H9 (cell line): ENCODE data around the gene WNT6. TPM values are rescaled to one million over a fixed set of nuclear protein-coding genes. Genes with fewer than 3 reads are reported as not detected.

Experiments
- DNase-seq: peaks from one replicate; pipeline ENCODE4 v3.0.0-alpha.2; 2017
- H2AFZ ChIP-seq: one replicate; pipeline ENCODE4 v1.6.1; 2013; ENCODE audit warnings: mild to moderate bottlenecking, low read length, control low read depth, moderate library complexity
- H2AK5ac ChIP-seq: 2 replicates; pipeline ENCODE4 v1.6.1; 2013; ENCODE audit warnings: low read length, control low read depth, mixed read lengths; ENCODE audit not compliant: insufficient read length
- H2BK120ac ChIP-seq: one replicate; pipeline ENCODE4 v1.6.1; 2013; ENCODE audit warnings: low read depth, mild to moderate bottlenecking, low read length, control low read depth, inconsistent platforms; ENCODE audit not compliant: poor library complexity, severe bottlenecking
- H2BK12ac ChIP-seq: 2 replicates; pipeline ENCODE4 v1.6.1; 2013; ENCODE audit warnings: low read length, control low read depth, mixed read lengths, low read depth; ENCODE audit not compliant: insufficient read length
- H2BK15ac ChIP-seq: 2 replicates; pipeline ENCODE4 v1.6.1; 2013; ENCODE audit warnings: low read depth, low read length, control low read depth
- H2BK20ac ChIP-seq: one replicate; pipeline ENCODE4 v1.6.1; 2013; ENCODE audit warnings: low read depth, mild to moderate bottlenecking, low read length, control low read depth, inconsistent platforms; ENCODE audit not compliant: poor library complexity, severe bottlenecking
- H2BK5ac ChIP-seq: 2 replicates; pipeline ENCODE4 v1.6.1; 2013; ENCODE audit warnings: low read length, control low read depth, mixed read lengths; ENCODE audit not compliant: insufficient read length
- H3K14ac ChIP-seq: 2 replicates; pipeline ENCODE4 v1.6.1; 2013; ENCODE audit warnings: low read length, control low read depth; ENCODE audit not compliant: insufficient read depth
- H3K18ac ChIP-seq: 2 replicates; pipeline ENCODE4 v1.6.1; 2013; ENCODE audit warnings: low read depth, mild to moderate bottlenecking, mixed read lengths, low read length, control low read depth; ENCODE audit not compliant: insufficient read length
- H3K23ac ChIP-seq: 2 replicates; pipeline ENCODE4 v1.6.1; 2013; ENCODE audit warnings: low read length, control low read depth, mixed read lengths, low read depth; ENCODE audit not compliant: insufficient read length
- H3K23me2 ChIP-seq: 2 replicates; pipeline ENCODE4 v1.6.1; 2013; ENCODE audit warnings: low read depth, mild to moderate bottlenecking, mixed read lengths, low read length, control low read depth; ENCODE audit not compliant: insufficient read length, poor library complexity, severe bottlenecking
- H3K27ac ChIP-seq: 2 replicates; pipeline ENCODE4 v1.5.1; 2013; ENCODE audit warnings: low read length, control low read depth, mixed read lengths, low read depth; ENCODE audit not compliant: insufficient read length
- H3K27me3 ChIP-seq: 2 replicates; pipeline ENCODE4 v1.6.1; 2013; ENCODE audit warnings: low read length, control low read depth, inconsistent platforms; ENCODE audit not compliant: insufficient read depth
- H3K4ac ChIP-seq: 2 replicates; pipeline ENCODE4 v1.6.1; 2013; ENCODE audit warnings: low read depth, mild to moderate bottlenecking, control low read depth, inconsistent platforms, low read length, moderate library complexity
- H3K4me1 ChIP-seq: 2 replicates; pipeline ENCODE4 v1.6.1; 2013; ENCODE audit warnings: low read length, control low read depth, inconsistent platforms; ENCODE audit not compliant: insufficient read depth
- H3K4me2 ChIP-seq: 2 replicates; pipeline ENCODE4 v1.6.1; 2013; ENCODE audit warnings: low read length, control low read depth, mixed read lengths; ENCODE audit not compliant: insufficient read length, insufficient read depth
- H3K56ac ChIP-seq: 2 replicates; pipeline ENCODE4 v1.6.1; 2013; ENCODE audit warnings: low read depth, mild to moderate bottlenecking, mixed read lengths, low read length, control low read depth; ENCODE audit not compliant: insufficient read length
- H3K79me1 ChIP-seq: 2 replicates; pipeline ENCODE4 v1.6.1; 2013; ENCODE audit warnings: low read depth, mild to moderate bottlenecking, moderate library complexity, low read length, control low read depth, inconsistent platforms; ENCODE audit not compliant: insufficient read depth, poor library complexity, severe bottlenecking
- H3K79me2 ChIP-seq: 2 replicates; pipeline ENCODE4 v1.6.1; 2013; ENCODE audit warnings: low read length, control low read depth, inconsistent platforms; ENCODE audit not compliant: insufficient read depth
- H3K9ac ChIP-seq: 2 replicates; pipeline ENCODE4 v1.6.1; 2013; ENCODE audit warnings: low read length, control low read depth, mixed read lengths; ENCODE audit not compliant: insufficient read length; ENCODE audit errors: extremely low read depth
- H3K9me3 ChIP-seq: one replicate; pipeline ENCODE4 v1.6.1; 2013; ENCODE audit warnings: low read depth, low read length, inconsistent platforms; ENCODE audit not compliant: control insufficient read depth
- H3T11ph ChIP-seq: one replicate; pipeline ENCODE4 v1.6.1; 2013; ENCODE audit warnings: mild to moderate bottlenecking, low read length, control low read depth, inconsistent platforms
- H4K20me1 ChIP-seq: one replicate; pipeline ENCODE4 v1.6.1; 2013; ENCODE audit not compliant: control insufficient read depth, insufficient read length, insufficient read depth
- H4K5ac ChIP-seq: 2 replicates; pipeline ENCODE4 v1.6.1; 2013; ENCODE audit warnings: low read depth, mild to moderate bottlenecking, mixed read lengths, low read length, control low read depth; ENCODE audit not compliant: insufficient read length
- H4K8ac ChIP-seq: replicated peaks from 2 replicates; pipeline ENCODE4 v1.6.1; 2013; ENCODE audit warnings: low read length, control low read depth, mixed read lengths, low read depth; ENCODE audit not compliant: insufficient read length
- H4K91ac ChIP-seq: 2 replicates; pipeline ENCODE4 v1.6.1; 2013; ENCODE audit warnings: low read depth, mild to moderate bottlenecking, moderate library complexity, mixed read lengths, low read length, control low read depth; ENCODE audit not compliant: insufficient read length
- H3K27ac Mint-ChIP-seq, 3 experiments: 2 replicates in 2 of 3; 3 replicates in 1 of 3; pipeline ENCODE4 v1.8.0; 2020 to 2021; ENCODE audit warnings: mixed read lengths in 3 of 3, mild to moderate bottlenecking in 1 of 3, moderate library complexity in 1 of 3
- H3K27me3 Mint-ChIP-seq: 2 replicates; pipeline ENCODE4 v1.8.0; 2021; ENCODE audit warnings: low read depth, mild to moderate bottlenecking, moderate library complexity, mixed read lengths
- H3K36me3 Mint-ChIP-seq, 3 experiments: 2 replicates in 2 of 3; 3 replicates in 1 of 3; pipeline ENCODE4 v1.8.0; 2020 to 2021; ENCODE audit warnings: low read depth in 3 of 3, mixed read lengths in 3 of 3; ENCODE audit not compliant: insufficient read depth in 1 of 3
- H3K4me1 Mint-ChIP-seq, 2 experiments: 2 replicates each; pipeline ENCODE4 v1.8.0; 2020; ENCODE audit warnings: mixed read lengths in 2 of 2
- H3K4me3 Mint-ChIP-seq, 2 experiments: 2 replicates in 1 of 2; 3 replicates in 1 of 2; pipeline ENCODE4 v1.8.0; 2020 to 2021; ENCODE audit warnings: mild to moderate bottlenecking in 2 of 2, mixed read lengths in 2 of 2, moderate library complexity in 1 of 2
- H3K9me3 Mint-ChIP-seq, 2 experiments: 2 replicates in 1 of 2; 3 replicates in 1 of 2; pipeline ENCODE4 v1.8.0; 2020; ENCODE audit warnings: mild to moderate bottlenecking in 2 of 2, mixed read lengths in 2 of 2, moderate library complexity in 1 of 2
- WGBS: extraction: QIAGEN DNeasy Blood & Tissue Kit; methylation state at CpG from one replicate; pipeline ENCODE4 v1.1.7; 2013; ENCODE audit warnings: missing lambda C conversion rate, low lambda C conversion rate, mixed read lengths; ENCODE audit not compliant: insufficient read length; ENCODE audit errors: extremely low coverage; 5-methylcytosine and 5-hydroxymethylcytosine counted together
- total RNA-seq: library from RNA; stranded (reverse); gene quantifications from 2 replicates; pipeline ENCODE4 v1.2.1, GENCODE V29; 2021
- TF ChIP-seq, protein P1 (sequence below): fragments of 200-600 bp; sonication (generic); conservative IDR thresholded peaks from 3 replicates; pipeline ENCODE4 v1.8.0; 2021; ENCODE audit warnings: antibody characterized with exemption, mild to moderate bottlenecking

The WNT6 gene
- total RNA-seq, 1 experiment from 2014 or later, result not detected

DNA sequence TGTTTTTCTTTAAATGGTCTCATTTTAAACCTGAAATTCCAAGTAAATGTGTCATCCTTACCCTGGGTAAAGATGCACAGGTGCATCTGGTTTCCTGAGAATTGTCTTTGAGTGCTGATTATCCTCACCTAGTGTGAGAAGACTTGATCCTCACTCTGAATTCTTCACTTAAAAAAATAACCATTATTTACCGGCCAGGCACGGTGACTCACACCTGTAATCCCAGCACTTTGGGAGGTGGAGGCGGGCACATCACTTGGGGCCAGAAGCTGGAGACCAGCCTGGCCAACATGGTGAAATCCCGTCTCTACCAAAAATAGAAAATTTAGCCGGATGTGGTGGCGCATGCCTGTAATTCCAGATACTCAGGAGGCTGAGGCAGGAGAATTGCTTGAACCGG, 9.9 kb upstream of the WNT6 start:
- Histone ChIP-seq H2BK20ac (no peak overlapping the region), H3K4me1 (no peaks in the 10 kb centered on the region; the same call in 1 of the 2 replicates), H3K9me3 (no peaks in the 10 kb centered on the region), H4K8ac (no peak overlapping the region), H4K91ac (no peak overlapping the region), H2AFZ (no peak overlapping the region), H3K14ac (no peak overlapping the region), H3T11ph (no peak overlapping the region), H2AK5ac (no peak overlapping the region), H3K56ac (no peak overlapping the region), H3K4me2 (no peak overlapping the region), H4K5ac (no peak overlapping the region), H2BK12ac (no peak overlapping the region), H4K20me1 (no peaks in the 10 kb centered on the region), H3K4ac (no peak overlapping the region), H2BK15ac (no peak overlapping the region), H2BK5ac (no peak overlapping the region), H3K23me2 (no peaks in the 10 kb centered on the region), H3K27ac (no peak overlapping the region), H3K18ac (no peak overlapping the region), H3K23ac (no peak overlapping the region), H3K79me1 (no peaks in the 10 kb centered on the region), H3K9ac (no peak overlapping the region), H3K79me2 (no peaks in the 10 kb centered on the region), H2BK120ac (no peak overlapping the region), H3K27me3 (peaks cover 14% of the 10 kb centered on the region)
- peaks cover 13 to 16% of the 10 kb centered on the region in 2 experiments for H3K4me1 Mint-ChIP-seq
- H3K36me3 Mint-ChIP-seq, result peaks cover 6 to 9% (median 8%) of the 10 kb centered on the region in 3 experiments; a peak in 6 of 7 replicates
- peaks cover 16 to 23% of the 10 kb centered on the region in 2 experiments for H3K9me3 Mint-ChIP-seq
- H3K27me3 Mint-ChIP-seq, result peaks cover 38% of the 10 kb centered on the region
- no peak overlapping the region for H3K27ac Mint-ChIP-seq
- DNase-seq, result no peak
- no CpG with 5 or more reads among the region's 7 CpGs for WGBS
- no peak overlapping the region for H3K4me3 Mint-ChIP-seq
- TF ChIP-seq, protein P1, sequence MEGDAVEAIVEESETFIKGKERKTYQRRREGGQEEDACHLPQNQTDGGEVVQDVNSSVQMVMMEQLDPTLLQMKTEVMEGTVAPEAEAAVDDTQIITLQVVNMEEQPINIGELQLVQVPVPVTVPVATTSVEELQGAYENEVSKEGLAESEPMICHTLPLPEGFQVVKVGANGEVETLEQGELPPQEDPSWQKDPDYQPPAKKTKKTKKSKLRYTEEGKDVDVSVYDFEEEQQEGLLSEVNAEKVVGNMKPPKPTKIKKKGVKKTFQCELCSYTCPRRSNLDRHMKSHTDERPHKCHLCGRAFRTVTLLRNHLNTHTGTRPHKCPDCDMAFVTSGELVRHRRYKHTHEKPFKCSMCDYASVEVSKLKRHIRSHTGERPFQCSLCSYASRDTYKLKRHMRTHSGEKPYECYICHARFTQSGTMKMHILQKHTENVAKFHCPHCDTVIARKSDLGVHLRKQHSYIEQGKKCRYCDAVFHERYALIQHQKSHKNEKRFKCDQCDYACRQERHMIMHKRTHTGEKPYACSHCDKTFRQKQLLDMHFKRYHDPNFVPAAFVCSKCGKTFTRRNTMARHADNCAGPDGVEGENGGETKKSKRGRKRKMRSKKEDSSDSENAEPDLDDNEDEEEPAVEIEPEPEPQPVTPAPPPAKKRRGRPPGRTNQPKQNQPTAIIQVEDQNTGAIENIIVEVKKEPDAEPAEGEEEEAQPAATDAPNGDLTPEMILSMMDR, result no peak
